ENCODE results near the gene UNC5C. TPM values are rescaled to one million over a fixed set of nuclear protein-coding genes. Genes with fewer than 3 reads are reported as not detected.

The UNC5C gene
- total RNA-seq, 1 experiment from 2014 or later, result not detected

GRCh38 chr4:95540227-95540626 lies 8.5 kb downstream of the UNC5C start:
- no peaks in the 10 kb centered on the region for H3K4me1 Mint-ChIP-seq (ENCODE audit: low read depth, unreplicated experiment)
- Histone ChIP-seq H3K27me3 (replicated peaks; ENCODE audit: control insufficient read depth, insufficient read depth, low read length) (no peaks in the 10 kb centered on the region), H3K36me3 (ENCODE audit: control insufficient read depth, insufficient read depth, low read length) (no peaks in the 10 kb centered on the region), H3K4me1 (no peaks in the 10 kb centered on the region), H3K9me3 (no peaks in the 10 kb centered on the region), H3K4me3 (ENCODE audit: low read depth, low read length) (no peak overlapping the region)
- peaks cover 2% of the 10 kb centered on the region for H3K27me3 Mint-ChIP-seq (ENCODE audit: insufficient read depth, unreplicated experiment)
- DNase-seq, result no peak
- no peak for TF ChIP-seq CTCF (IDR thresholded peaks at IDR 0.05; ENCODE audit: insufficient read depth in 1 of 2, low read depth in 1 of 2, low read length in 1 of 2, severe bottlenecking in 1 of 2, unreplicated experiment in 1 of 2)
- no TSS peak for BruUV-seq (replicated peaks)
- POLR2A ChIA-PET, result no interaction called here
- H3K36me3 Mint-ChIP-seq (ENCODE audit: insufficient read depth, unreplicated experiment), result no peaks in the 10 kb centered on the region
- H3K27ac Mint-ChIP-seq (ENCODE audit: unreplicated experiment), result no peak overlapping the region
- H3K4me3 Mint-ChIP-seq (ENCODE audit: unreplicated experiment), result no peak overlapping the region
- intact Hi-C loops (cut with micrococcal nuclease; ENCODE audit: unreplicated experiment), result no loop called here
- CTCF ChIA-PET, result no interaction called here
- no peaks in the 10 kb centered on the region for H3K9me3 Mint-ChIP-seq (ENCODE audit: unreplicated experiment)

- Histone ChIP-seq H3K36me3 (ENCODE audit: control insufficient read depth, insufficient read depth, low read length) (no peaks in the 10 kb centered on the region), H3K4me1 (no peaks in the 10 kb centered on the region), H3K9me3 (no peaks in the 10 kb centered on the region), H3K4me3 (ENCODE audit: low read depth, low read length) (no peak overlapping the region), H3K27me3 (replicated peaks; ENCODE audit: control insufficient read depth, insufficient read depth, low read length) (no peaks in the 10 kb centered on the region)
- H3K27ac Mint-ChIP-seq (ENCODE audit: unreplicated experiment), result no peak overlapping the region
- no peak for TF ChIP-seq CTCF (IDR thresholded peaks at IDR 0.05; ENCODE audit: insufficient read depth in 1 of 2, low read depth in 1 of 2, low read length in 1 of 2, severe bottlenecking in 1 of 2, unreplicated experiment in 1 of 2)
- no peak for DNase-seq
- no TSS peak for BruUV-seq (replicated peaks)
- CTCF ChIA-PET, result no interaction called here
- no peaks in the 10 kb centered on the region for H3K36me3 Mint-ChIP-seq (ENCODE audit: insufficient read depth, unreplicated experiment)
- H3K9me3 Mint-ChIP-seq (ENCODE audit: unreplicated experiment), result no peaks in the 10 kb centered on the region
- no peak overlapping the region for H3K4me3 Mint-ChIP-seq (ENCODE audit: unreplicated experiment)
- intact Hi-C loops (cut with micrococcal nuclease; ENCODE audit: unreplicated experiment), result no loop called here
- H3K27me3 Mint-ChIP-seq (ENCODE audit: insufficient read depth, unreplicated experiment), result peaks cover 2% of the 10 kb centered on the region
- H3K4me1 Mint-ChIP-seq (ENCODE audit: low read depth, unreplicated experiment), result no peaks in the 10 kb centered on the region
- POLR2A ChIA-PET, result no interaction called here
Observed at GRCh38 chr4:95539106-95539505, 9.7 kb downstream of the UNC5C start.

- Mint-ChIP-seq H3K4me1 (ENCODE audit: low read depth, unreplicated experiment) (no peaks in the 10 kb centered on the region), H3K9me3 (ENCODE audit: unreplicated experiment) (no peaks in the 10 kb centered on the region)
Observed at GRCh38 chr4:95537863-95538488, 10.8 kb downstream of the UNC5C start.

More at GRCh38 chr4:95537863-95538488, 10.8 kb downstream of the UNC5C start:
- BruUV-seq (replicated peaks), result no TSS peak
- Histone ChIP-seq H3K36me3 (ENCODE audit: control insufficient read depth, insufficient read depth, low read length) (no peaks in the 10 kb centered on the region), H3K27me3 (replicated peaks; ENCODE audit: control insufficient read depth, insufficient read depth, low read length) (no peaks in the 10 kb centered on the region), H3K9me3 (no peaks in the 10 kb centered on the region), H3K4me3 (ENCODE audit: low read depth, low read length) (no peak overlapping the region), H3K4me1 (no peaks in the 10 kb centered on the region)
- H3K27ac Mint-ChIP-seq (ENCODE audit: unreplicated experiment), result no peak overlapping the region
- intact Hi-C loops (cut with micrococcal nuclease; ENCODE audit: unreplicated experiment), result no loop called here
- TF ChIP-seq CTCF (IDR thresholded peaks at IDR 0.05; ENCODE audit: insufficient read depth in 1 of 2, low read depth in 1 of 2, low read length in 1 of 2, severe bottlenecking in 1 of 2, unreplicated experiment in 1 of 2), result no peak
- DNase-seq, result no peak
- CTCF ChIA-PET, result no interaction called here
- H3K36me3 Mint-ChIP-seq (ENCODE audit: insufficient read depth, unreplicated experiment), result no peaks in the 10 kb centered on the region
- H3K27me3 Mint-ChIP-seq (ENCODE audit: insufficient read depth, unreplicated experiment), result peaks cover 2% of the 10 kb centered on the region
- no peak overlapping the region for H3K4me3 Mint-ChIP-seq (ENCODE audit: unreplicated experiment)
- POLR2A ChIA-PET, result no interaction called here
